A549 (cell line): Measurements from ENCODE around the gene ATP6V0A4. TPM values are rescaled to one million over a fixed set of nuclear protein-coding genes. Genes with fewer than 3 reads are reported as not detected.

ENCODE experiments used
- ATAC-seq, 2 experiments: fragments of 200-7000 bp in 1 of 2; fragments of >200 bp in 1 of 2; cut with Nextera tagmentation in 1 of 2; cut with Tn5 transposase in 1 of 2; 3 replicates each; pipeline versions ENCODE4 v1.8.0 to v1.9.1; 2018 to 2020; ENCODE audit warnings: mild to moderate bottlenecking in 1 of 2, moderate library complexity in 1 of 2
- CTCF ChIA-PET: fragments of 300-600 bp; sonication (Branson Sonifier 250); formaldehyde crosslinking; extraction: SDS; loops from one replicate; lab custom pipeline; 2021; ENCODE audit warnings: antibody characterized with exemption, inconsistent platforms; lab: Yijun Ruan, JAX
- POLR2A ChIA-PET: fragments of 350-600 bp; formaldehyde crosslinking; extraction: SDS; loops from one replicate; lab custom pipeline; 2021; ENCODE audit warnings: antibody characterized with exemption, inconsistent platforms; lab: Yijun Ruan, JAX
- DNase-seq, 2 experiments: peaks; one replicate each; pipeline versions ENCODE4 v3.0.0 to v3.0.0-alpha.2; 2011 to 2016; ENCODE audit warnings: low read depth in 1 of 2, low spot score in 1 of 2
- FAIRE-seq: peaks from 2 replicates; lab custom pipeline; 2011; peaks lifted over from hg19 to GRCh38; lab: Jason Lieb, UNC
- H3K27ac ChIP-seq, 2 experiments: fragments of >200 bp; sonication (Bioruptor Twin); formaldehyde crosslinking; 3 replicates each; pipeline ENCODE4 v1.5.1; 2016 to 2017
- H3K4me1 ChIP-seq: fragments of >200 bp; sonication (Bioruptor Twin); formaldehyde crosslinking; 3 replicates; pipeline ENCODE4 v1.6.1; 2016
- H3K4me2 ChIP-seq: fragments of >200 bp; sonication (Bioruptor Twin); formaldehyde crosslinking; 3 replicates; pipeline ENCODE4 v1.6.1; 2016
- H3K4me3 ChIP-seq: fragments of >200 bp; sonication (Bioruptor Twin); formaldehyde crosslinking; 3 replicates; pipeline ENCODE4 v1.5.1; 2016
- H3K9me3 ChIP-seq: fragments of >200 bp; sonication (Bioruptor Twin); formaldehyde crosslinking; 3 replicates; pipeline ENCODE4 v1.6.1; 2016
- BHLHE40 ChIP-seq: IDR thresholded peaks from 2 replicates; pipeline ENCODE4 v1.6.1; 2012; ENCODE audit warnings: low read depth, low read length, inconsistent platforms
- CBX2 ChIP-seq: fragments of 200-600 bp; sonication (generic); IDR thresholded peaks from 2 replicates; pipeline ENCODE4 v1.6.1; 2016; ENCODE audit warnings: low read depth, mild to moderate bottlenecking, borderline replicate concordance
- CHD4 ChIP-seq: fragments of 200-600 bp; sonication (generic); IDR thresholded peaks from 2 replicates; pipeline ENCODE4 v1.6.1; 2016; ENCODE audit warnings: antibody characterized with exemption, mild to moderate bottlenecking, borderline replicate concordance
- EHF ChIP-seq: fragments of 250-450 bp; sonication (Bioruptor Pico); IDR thresholded peaks from 2 replicates; pipeline ENCODE4 v1.5.0; 2020; ENCODE audit warnings: mild to moderate bottlenecking
- ESRRA ChIP-seq: fragments of 150-350 bp; IDR thresholded peaks from 2 replicates; pipeline ENCODE4 v1.6.1; 2014; ENCODE audit warnings: mild to moderate bottlenecking, low read length, borderline replicate concordance
- FOSB ChIP-seq: fragments of 250-450 bp; sonication (Bioruptor Pico); IDR thresholded peaks from 2 replicates; pipeline ENCODE4 v1.5.0; 2020; ENCODE audit warnings: mild to moderate bottlenecking, moderate library complexity
- FOSL2 ChIP-seq, 2 experiments: fragments of 450-650 bp in 1 of 2; fragments of >200 bp in 1 of 2; sonication (Bioruptor Twin) in 1 of 2; formaldehyde crosslinking; IDR thresholded peaks; 2 replicates each; pipeline versions ENCODE4 v1.5.0 to v1.6.1; 2016 to 2020; ENCODE audit warnings: mild to moderate bottlenecking in 1 of 2, moderate library complexity in 1 of 2
- HOXB5 ChIP-seq: fragments of 250-450 bp; sonication (Bioruptor Pico); IDR thresholded peaks from 2 replicates; pipeline ENCODE4 v1.5.0; 2020; ENCODE audit warnings: mild to moderate bottlenecking, moderate library complexity
- JUNB ChIP-seq: fragments of >200 bp; sonication (Bioruptor Twin); formaldehyde crosslinking; IDR thresholded peaks from 2 replicates; pipeline ENCODE4 v1.6.1; 2016
- KDM1A ChIP-seq: fragments of 200-600 bp; sonication (generic); IDR thresholded peaks from 2 replicates; pipeline ENCODE4 v1.6.1; 2016; ENCODE audit warnings: low read depth, mild to moderate bottlenecking
- PHF8 ChIP-seq: fragments of 200-600 bp; sonication (generic); IDR thresholded peaks from 2 replicates; pipeline ENCODE4 v1.6.1; 2016; ENCODE audit warnings: low read depth, mild to moderate bottlenecking, antibody characterized with exemption, moderate library complexity, borderline replicate concordance
- POLR2AphosphoS2 ChIP-seq: conservative IDR thresholded peaks from 2 replicates; pipeline ENCODE4 v1.6.1; 2012; ENCODE audit warnings: low read length, improper control_type of control experiment, inconsistent platforms
- RAD21 ChIP-seq, 2 experiments: fragments of >200 bp in 1 of 2; sonication (Bioruptor Twin) in 1 of 2; formaldehyde crosslinking in 1 of 2; IDR thresholded peaks in 1 of 2; conservative IDR thresholded peaks in 1 of 2; 2 replicates in 1 of 2; 3 replicates in 1 of 2; pipeline ENCODE4 v1.6.1; 2012 to 2018; ENCODE audit warnings: inconsistent platforms in 1 of 2
- SMC3 ChIP-seq: fragments of >200 bp; sonication (Bioruptor Twin); formaldehyde crosslinking; IDR thresholded peaks from 3 replicates; pipeline ENCODE4 v1.6.1; 2018; ENCODE audit warnings: inconsistent platforms
- ZNF302 ChIP-seq: fragments of 250-450 bp; sonication (Bioruptor Pico); IDR thresholded peaks from 2 replicates; pipeline ENCODE4 v1.9.0; 2021; ENCODE audit warnings: inconsistent platforms, mild to moderate bottlenecking, moderate library complexity
- WGBS: methylation state at CpG from one replicate; pipeline ENCODE4 v1.1.6; 2017; ENCODE audit errors: missing lambda C conversion rate; 5-methylcytosine and 5-hydroxymethylcytosine counted together
- polyA plus RNA-seq, 4 experiments: library from polyadenylated mRNA; depleted of rRNA in 3 of 4; stranded (reverse); fragments of >200 nt; fragmentation: RNase III in 1 of 4; extraction: RNeasy Plus Mini Kit Qiagen cat#74134 plus additional on column Dnase treatment in 1 of 4; gene quantifications; 2 replicates in 3 of 4; 3 replicates in 1 of 4; pipeline ENCODE4 v1.2.3, GENCODE V29; 2011 to 2017
- TF ChIP-seq, protein P1 (sequence below): fragments of >200 bp; sonication (Bioruptor Twin); formaldehyde crosslinking; IDR thresholded peaks from 2 replicates; pipeline ENCODE4 v1.6.1; 2016
- TF ChIP-seq, protein P2 (sequence below): fragments of 250-450 bp; sonication (Bioruptor Pico); IDR thresholded peaks from 2 replicates; pipeline ENCODE4 v1.5.0; 2021; ENCODE audit warnings: mild to moderate bottlenecking, moderate library complexity, borderline replicate concordance
- TF ChIP-seq, protein P3 (sequence below): fragments of >200 bp; sonication (Bioruptor Twin); formaldehyde crosslinking; IDR thresholded peaks from 3 replicates; pipeline ENCODE4 v1.5.1; 2016
- TF ChIP-seq, protein P4 (sequence below): fragments of 200-600 bp; sonication (generic); IDR thresholded peaks from 2 replicates; pipeline ENCODE4 v1.6.1; 2016; ENCODE audit warnings: antibody characterized with exemption, mild to moderate bottlenecking, moderate library complexity
- TF ChIP-seq, protein P5 (sequence below): IDR thresholded peaks from 2 replicates; pipeline ENCODE4 v1.6.1; 2012; ENCODE audit warnings: low read depth, borderline replicate concordance

ATP6V0A4 gene
- polyA plus RNA-seq, 2 of the 4 experiments (the other 2 are of a cell fraction) = 0.09 to 0.25 TPM

DNA sequence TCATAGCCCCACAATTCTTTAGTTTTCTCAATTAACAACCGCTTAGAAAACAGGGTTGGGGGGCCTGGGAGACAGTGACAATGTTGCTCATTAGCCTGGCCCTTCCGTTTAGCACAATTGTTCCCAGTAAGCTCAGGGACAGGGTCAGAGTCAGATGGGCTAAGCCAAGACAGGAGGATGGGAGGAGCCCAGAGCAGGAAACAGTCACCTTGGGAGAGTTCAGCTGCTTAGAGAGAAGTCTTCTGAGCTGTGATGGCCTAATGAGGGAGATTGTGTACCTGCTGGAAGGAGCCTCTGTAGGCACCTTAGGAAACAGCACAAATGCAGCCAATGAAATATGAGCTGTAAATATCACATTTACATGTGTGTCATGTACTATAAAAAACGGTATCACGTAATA lies 132.7 kb downstream of the ATP6V0A4 start:
- no peak for ATAC-seq
- no peak overlapping the region for H3K27ac ChIP-seq

DNA sequence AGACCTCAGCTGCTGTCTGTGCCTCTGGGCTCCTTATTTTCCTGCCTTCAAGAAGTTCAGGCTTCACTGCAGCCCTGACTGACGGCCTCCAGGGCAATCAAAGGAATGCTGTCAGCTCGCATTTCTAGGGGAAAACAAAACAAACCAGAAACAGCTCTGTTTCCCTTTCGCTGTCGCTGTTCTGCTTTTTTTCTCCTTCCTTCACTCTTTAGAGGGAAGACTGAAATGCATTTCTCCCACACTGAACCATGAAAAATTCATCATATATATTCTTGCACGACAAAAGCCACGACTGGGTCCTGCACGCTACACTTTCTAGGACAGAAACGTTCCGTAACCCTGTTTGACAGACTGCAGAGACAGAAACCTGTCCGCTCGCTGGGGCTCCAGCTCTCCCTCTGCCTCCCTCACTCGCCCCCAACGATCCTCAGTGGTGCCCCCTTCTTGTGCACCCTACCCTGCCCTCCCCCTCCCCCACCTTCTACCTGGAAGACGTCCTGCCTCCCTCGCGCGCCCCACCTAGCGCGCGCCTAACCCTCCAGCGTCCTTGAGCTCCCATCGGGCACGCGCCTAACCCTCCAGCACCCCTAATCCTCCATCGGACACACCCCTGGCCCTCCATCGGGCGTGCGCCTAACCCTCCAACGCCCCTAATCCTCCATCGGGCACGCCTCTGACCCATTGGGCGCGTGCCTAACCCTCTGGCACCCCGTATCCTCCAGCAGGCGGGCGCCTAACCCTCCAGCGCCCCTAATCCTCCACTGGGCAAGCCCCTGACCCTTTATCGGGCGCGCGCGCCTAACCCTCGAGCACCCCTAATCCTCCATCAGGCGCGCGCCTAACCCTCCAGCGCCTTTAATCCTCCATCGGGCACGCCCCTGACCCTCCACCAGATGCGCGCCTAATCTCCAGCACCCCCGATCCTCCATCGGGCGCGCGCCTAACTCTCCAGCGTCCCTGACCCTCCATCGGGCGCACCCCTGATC lies 134.0 kb downstream of the ATP6V0A4 start:
- H3K9me3 ChIP-seq = no peaks in the 10 kb centered on the region
- ChIA-PET CTCF (interaction anchor here (1.3 kb wide), 1 partner anchor 10 kb away, joined by 3 read pairs; no protein-coding TSS in a partner anchor), POLR2A (interaction anchor here (0.6 kb wide), 1 partner anchor 167 kb away, joined by 3 read pairs; no protein-coding TSS in a partner anchor)
- H3K4me2 ChIP-seq = peak overlapping the region; percentile 52
- no peak overlapping the region for H3K27ac ChIP-seq
- 71% methylated on average over 53 of the region's 59 CpGs for WGBS
- TF ChIP-seq POLR2AphosphoS2 = no peak
- no peak for TF ChIP-seq HOXB5 (CRISPR knock-in tag)
- no peaks in the 10 kb centered on the region for H3K4me1 ChIP-seq
- H3K4me3 ChIP-seq = peak overlapping the region; percentile 25; the same call in 2 of the 3 replicates
- FAIRE-seq (no peak), ATAC-seq (peak; percentile 25 to 30; a peak in 2 of 6 replicates), DNase-seq (no peak)

More for the DNA sequence above, 132.7 kb downstream of the ATP6V0A4 start:
- no peak overlapping the region for H3K4me3 ChIP-seq
- ChIA-PET CTCF (interaction anchor here (0.5 to 1.3 kb wide), 3 partner anchors 12 to 233 kb away, joined by 3 to 4 read pairs (median 3); no protein-coding TSS in a partner anchor), POLR2A (no interaction called here)
- no peak overlapping the region; the same call in 2 of the 3 replicates for H3K4me2 ChIP-seq
- DNase-seq (no peak), FAIRE-seq (no peak)
- no peaks in the 10 kb centered on the region for H3K4me1 ChIP-seq
- H3K9me3 ChIP-seq = no peaks in the 10 kb centered on the region
- WGBS = 61% methylated on average over 4 of the region's 4 CpGs
- TF ChIP-seq ESRRA (no peak), JUNB (no peak), CBX2 (no peak), POLR2AphosphoS2 (no peak), ZNF302 (CRISPR knock-in tag) (no peak), PHF8 (no peak), SMC3 (no peak), FOSL2 (IDR thresholded peaks at IDR 0.05) (no peak), FOSL2 (CRISPR knock-in tag; IDR thresholded peaks at IDR 0.05) (no peak), HOXB5 (CRISPR knock-in tag) (no peak), KDM1A (no peak), EHF (no peak)
- TF ChIP-seq, protein P1, sequence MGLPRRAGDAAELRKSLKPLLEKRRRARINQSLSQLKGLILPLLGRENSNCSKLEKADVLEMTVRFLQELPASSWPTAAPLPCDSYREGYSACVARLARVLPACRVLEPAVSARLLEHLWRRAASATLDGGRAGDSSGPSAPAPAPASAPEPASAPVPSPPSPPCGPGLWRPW = no peak
- TF ChIP-seq, protein P2, sequence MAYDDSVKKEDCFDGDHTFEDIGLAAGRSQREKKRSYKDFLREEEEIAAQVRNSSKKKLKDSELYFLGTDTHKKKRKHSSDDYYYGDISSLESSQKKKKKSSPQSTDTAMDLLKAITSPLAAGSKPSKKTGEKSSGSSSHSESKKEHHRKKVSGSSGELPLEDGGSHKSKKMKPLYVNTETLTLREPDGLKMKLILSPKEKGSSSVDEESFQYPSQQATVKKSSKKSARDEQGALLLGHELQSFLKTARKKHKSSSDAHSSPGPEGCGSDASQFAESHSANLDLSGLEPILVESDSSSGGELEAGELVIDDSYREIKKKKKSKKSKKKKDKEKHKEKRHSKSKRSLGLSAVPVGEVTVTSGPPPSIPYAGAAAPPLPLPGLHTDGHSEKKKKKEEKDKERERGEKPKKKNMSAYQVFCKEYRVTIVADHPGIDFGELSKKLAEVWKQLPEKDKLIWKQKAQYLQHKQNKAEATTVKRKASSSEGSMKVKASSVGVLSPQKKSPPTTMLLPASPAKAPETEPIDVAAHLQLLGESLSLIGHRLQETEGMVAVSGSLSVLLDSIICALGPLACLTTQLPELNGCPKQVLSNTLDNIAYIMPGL (CRISPR knock-in tag) = no peak

DNA sequence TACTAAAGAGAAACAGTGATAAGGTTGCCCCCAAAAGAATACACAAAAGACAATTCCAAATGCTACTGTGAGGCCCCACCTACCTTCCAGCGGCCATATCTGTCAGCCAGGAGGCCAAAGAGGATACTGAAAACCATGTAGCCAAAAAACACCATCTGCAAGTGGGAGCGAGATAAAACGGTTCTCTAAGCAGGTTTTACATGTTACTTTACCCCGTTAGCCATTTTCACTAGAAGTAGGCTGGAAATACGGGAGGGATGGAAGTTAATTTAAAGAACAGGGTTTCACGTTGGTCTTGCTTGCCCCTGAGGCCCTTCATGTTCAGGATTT lies 135.0 kb downstream of the ATP6V0A4 start:
- H3K4me2 ChIP-seq = no peak overlapping the region
- FAIRE-seq (no peak), ATAC-seq (no peak), DNase-seq (no peak)
- no peak overlapping the region for H3K27ac ChIP-seq
- no peaks in the 10 kb centered on the region for H3K4me1 ChIP-seq
- ChIA-PET POLR2A (no interaction called here), CTCF (interaction anchor here (1.3 kb wide), 1 partner anchor 9 kb away, joined by 3 read pairs; no protein-coding TSS in a partner anchor)
- H3K4me3 ChIP-seq = no peak overlapping the region
- no peaks in the 10 kb centered on the region for H3K9me3 ChIP-seq
- 46% methylated on average over 6 of the region's 6 CpGs for WGBS
- TF ChIP-seq ESRRA (no peak), FOSB (CRISPR knock-in tag) (no peak), KDM1A (no peak), CHD4 (no peak), RAD21 (conservative IDR thresholded peaks at IDR 0.05 in 1 of 2, IDR thresholded peaks at IDR 0.05 in 1 of 2) (no peak), BHLHE40 (no peak)
- TF ChIP-seq, protein P3, sequence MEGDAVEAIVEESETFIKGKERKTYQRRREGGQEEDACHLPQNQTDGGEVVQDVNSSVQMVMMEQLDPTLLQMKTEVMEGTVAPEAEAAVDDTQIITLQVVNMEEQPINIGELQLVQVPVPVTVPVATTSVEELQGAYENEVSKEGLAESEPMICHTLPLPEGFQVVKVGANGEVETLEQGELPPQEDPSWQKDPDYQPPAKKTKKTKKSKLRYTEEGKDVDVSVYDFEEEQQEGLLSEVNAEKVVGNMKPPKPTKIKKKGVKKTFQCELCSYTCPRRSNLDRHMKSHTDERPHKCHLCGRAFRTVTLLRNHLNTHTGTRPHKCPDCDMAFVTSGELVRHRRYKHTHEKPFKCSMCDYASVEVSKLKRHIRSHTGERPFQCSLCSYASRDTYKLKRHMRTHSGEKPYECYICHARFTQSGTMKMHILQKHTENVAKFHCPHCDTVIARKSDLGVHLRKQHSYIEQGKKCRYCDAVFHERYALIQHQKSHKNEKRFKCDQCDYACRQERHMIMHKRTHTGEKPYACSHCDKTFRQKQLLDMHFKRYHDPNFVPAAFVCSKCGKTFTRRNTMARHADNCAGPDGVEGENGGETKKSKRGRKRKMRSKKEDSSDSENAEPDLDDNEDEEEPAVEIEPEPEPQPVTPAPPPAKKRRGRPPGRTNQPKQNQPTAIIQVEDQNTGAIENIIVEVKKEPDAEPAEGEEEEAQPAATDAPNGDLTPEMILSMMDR = no peak
- TF ChIP-seq, protein P4, sequence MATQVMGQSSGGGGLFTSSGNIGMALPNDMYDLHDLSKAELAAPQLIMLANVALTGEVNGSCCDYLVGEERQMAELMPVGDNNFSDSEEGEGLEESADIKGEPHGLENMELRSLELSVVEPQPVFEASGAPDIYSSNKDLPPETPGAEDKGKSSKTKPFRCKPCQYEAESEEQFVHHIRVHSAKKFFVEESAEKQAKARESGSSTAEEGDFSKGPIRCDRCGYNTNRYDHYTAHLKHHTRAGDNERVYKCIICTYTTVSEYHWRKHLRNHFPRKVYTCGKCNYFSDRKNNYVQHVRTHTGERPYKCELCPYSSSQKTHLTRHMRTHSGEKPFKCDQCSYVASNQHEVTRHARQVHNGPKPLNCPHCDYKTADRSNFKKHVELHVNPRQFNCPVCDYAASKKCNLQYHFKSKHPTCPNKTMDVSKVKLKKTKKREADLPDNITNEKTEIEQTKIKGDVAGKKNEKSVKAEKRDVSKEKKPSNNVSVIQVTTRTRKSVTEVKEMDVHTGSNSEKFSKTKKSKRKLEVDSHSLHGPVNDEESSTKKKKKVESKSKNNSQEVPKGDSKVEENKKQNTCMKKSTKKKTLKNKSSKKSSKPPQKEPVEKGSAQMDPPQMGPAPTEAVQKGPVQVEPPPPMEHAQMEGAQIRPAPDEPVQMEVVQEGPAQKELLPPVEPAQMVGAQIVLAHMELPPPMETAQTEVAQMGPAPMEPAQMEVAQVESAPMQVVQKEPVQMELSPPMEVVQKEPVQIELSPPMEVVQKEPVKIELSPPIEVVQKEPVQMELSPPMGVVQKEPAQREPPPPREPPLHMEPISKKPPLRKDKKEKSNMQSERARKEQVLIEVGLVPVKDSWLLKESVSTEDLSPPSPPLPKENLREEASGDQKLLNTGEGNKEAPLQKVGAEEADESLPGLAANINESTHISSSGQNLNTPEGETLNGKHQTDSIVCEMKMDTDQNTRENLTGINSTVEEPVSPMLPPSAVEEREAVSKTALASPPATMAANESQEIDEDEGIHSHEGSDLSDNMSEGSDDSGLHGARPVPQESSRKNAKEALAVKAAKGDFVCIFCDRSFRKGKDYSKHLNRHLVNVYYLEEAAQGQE = no peak
- TF ChIP-seq, protein P5, sequence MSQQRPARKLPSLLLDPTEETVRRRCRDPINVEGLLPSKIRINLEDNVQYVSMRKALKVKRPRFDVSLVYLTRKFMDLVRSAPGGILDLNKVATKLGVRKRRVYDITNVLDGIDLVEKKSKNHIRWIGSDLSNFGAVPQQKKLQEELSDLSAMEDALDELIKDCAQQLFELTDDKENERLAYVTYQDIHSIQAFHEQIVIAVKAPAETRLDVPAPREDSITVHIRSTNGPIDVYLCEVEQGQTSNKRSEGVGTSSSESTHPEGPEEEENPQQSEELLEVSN = no peak
